A673 (cell line): ENCODE measurements around the gene SLC16A9.
"Not testable (repeated sequence)": the region's sequence is repeated elsewhere in the genome, so short reads cannot be mapped to it uniquely, and the experiment has no call there.

ENCODE experiments used
- CTCF ChIP-seq: fragments of 300-800, 200-600 bp; sonication (generic); conservative IDR thresholded peaks from 2 replicates; pipeline ENCODE4 v1.5.1; 2017; ENCODE audit warnings: low read depth, mild to moderate bottlenecking, antibody characterized with exemption, low read length, moderate library complexity, mixed read lengths
- EZH2 ChIP-seq: fragments of 200-600 bp; sonication (generic); IDR thresholded peaks from 2 replicates; pipeline ENCODE4 v1.6.1; 2017; ENCODE audit warnings: borderline replicate concordance, low read depth, mild to moderate bottlenecking, mixed read lengths, antibody characterized with exemption, low read length; ENCODE audit not compliant: poor library complexity, severe bottlenecking

- not testable (repeated sequence) for TF ChIP-seq CTCF, EZH2
These were observed 34.5 kb upstream of the SLC16A9 start for GRCh38 chr10:59744156-59744555.
